NCI-H2196 treated with DMSO at 0.1 percent for 48 hours (cell line): Measurements from ENCODE around the gene RPTOR.
A peak's percentile ranks its signal among the peaks of the same experiment; 100 is the strongest.

Experiments
- DNase-seq: peaks from one replicate; lab custom pipeline; 2025; ENCODE audit not compliant: unreplicated experiment; lab: John Stamatoyannopoulos, UW

The RPTOR gene

DNA sequence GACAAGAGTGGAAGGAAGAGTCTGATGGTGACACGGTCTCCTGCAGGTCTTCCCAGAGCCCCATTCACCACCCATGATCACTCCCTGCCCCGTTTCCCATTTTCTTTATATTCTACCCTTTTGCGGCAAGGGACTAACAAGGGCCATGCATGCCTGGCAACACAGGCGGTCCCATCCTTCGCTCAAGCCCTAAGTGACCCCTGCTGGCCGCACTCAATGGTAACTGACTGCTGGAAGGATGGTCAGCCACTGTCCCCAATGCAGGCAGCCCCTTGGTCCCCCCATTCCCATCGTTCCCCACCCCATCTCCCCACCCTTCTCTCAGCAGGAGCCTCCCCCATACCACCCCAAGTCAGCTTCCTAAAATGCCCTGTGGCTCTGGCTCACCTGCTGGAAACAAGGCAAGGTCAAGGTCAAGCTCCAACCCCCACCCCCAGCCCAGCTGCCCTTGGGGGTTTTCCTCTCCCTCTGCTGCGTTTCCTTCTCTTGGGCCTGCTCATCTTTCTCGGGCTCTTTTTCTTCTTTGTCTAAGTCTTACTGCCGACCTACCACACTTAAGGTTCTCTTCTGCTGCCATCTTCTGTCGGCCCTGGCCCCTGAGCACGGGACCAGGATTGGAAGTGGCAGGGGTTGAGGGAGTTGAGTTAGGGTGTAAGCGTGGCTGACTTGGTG is 116.0 kb downstream of the RPTOR start:
- DNase-seq: no peak

DNA sequence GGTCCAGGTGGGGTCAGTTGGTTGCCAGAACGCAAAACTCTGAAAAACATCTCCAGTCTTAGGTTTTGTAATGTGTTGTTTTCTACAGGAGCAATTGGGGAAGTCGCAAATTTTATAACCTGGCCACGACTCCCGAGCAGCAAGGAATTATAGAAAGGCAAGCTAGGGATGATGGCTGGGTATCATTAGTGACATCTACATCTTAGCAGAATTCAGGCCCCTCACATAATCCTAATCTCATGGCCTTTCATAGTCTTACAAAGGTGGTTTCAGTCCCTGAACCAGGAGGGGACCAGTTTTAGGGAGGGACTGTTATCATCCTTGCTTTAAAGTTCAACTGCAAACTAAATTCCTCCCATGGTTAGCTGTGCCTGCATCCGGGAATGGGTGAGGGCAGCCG is 117.9 kb downstream of the RPTOR start:
- no peak for DNase-seq

DNA sequence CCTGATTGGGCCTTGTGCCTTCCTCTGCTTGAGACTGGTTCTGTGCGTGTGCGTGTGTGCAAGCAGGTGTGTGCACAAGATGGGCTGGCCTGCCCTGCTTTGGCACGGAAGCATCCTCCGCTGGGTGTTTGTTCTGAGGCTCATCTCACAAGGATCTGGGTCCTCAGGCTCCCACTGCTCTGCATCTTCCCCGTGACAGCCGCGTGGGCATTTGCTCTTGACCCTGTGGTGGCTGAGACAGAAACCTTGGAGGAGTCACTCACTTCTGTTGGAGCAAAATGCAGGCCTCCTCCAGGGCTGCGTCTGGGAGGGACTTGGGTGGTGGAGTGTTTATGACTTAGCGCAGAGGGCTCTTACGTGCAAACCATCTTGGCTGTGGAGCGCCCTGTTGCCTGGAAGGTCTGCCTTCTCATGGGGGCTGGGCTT is 119.2 kb downstream of the RPTOR start:
- DNase-seq: peak; percentile 38

DNA sequence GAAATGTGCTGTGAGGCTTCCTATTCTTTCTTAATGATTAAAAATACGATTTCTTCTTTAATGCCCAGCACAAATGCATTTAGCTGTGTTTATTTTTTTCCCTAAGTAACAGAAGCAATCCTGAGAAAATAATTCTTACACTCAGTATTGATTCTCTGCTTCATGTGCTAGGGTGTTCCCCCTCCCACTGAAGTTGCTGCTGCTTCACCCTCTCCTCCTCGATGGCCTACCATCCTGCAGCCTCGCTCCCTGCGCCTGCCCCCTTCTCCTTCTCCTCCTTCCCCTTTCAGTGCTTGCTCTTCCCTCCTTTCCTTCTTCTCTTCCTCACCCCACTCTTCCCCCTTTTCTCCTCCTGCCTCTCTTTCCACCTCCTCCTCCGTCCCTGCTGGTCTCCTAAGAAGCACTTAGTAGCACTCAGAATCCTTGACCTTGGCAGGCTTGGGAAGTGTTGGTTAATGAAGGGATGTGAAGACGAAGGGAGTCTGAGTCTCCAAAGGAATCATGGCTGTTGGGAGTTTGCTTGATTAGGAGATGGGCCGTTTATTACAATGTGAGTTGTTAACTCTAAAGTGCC is 119.7 kb downstream of the RPTOR start:
- no peak for DNase-seq

DNA sequence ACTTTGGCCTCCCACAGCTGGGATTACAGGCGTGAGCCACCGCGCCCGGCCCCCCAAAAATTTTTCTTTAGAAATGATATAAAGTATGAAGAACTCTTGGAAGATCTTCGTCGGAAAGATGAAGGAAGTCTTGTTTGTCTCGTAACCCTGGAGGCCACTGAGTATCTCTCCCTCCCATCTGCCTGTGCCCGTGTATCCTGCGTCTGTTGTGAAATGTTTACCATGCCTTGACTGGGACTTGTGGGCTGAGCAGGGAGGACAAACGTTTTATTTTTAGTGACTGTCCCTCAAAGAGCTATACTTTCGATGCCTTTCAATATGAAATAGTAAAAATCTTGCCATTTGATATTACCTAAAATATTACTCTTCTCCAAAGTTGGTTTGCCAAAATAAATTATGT is 121.2 kb downstream of the RPTOR start:
- no peak for DNase-seq

DNA sequence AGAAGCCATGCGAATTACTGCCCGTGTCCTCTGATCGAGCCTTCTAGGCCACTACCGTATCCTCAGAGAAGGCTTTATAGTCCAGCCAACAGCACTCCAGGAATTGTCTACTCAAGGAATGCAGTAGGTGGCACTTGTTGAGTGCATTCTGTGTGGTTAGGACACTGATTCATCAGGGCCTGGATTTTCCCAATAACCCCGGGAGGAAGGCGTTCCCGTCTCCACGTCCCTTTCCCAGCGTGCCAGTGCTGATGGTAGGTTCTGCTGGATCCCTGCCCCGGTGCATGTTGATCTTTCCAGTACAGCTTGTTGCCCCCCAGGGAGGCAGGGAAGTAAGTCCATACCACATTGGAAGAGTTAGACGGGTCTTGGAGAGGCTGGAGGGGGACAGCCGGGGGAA is 122.2 kb downstream of the RPTOR start:
- DNase-seq: no peak

GRCh38 chr17:80667462-80668277 is 123.0 kb downstream of the RPTOR start:
- no peak for DNase-seq

- no peak for DNase-seq
Observed at GRCh38 chr17:80668375-80669148, 123.9 kb downstream of the RPTOR start.

GRCh38 chr17:80671039-80671824 is 126.6 kb downstream of the RPTOR start:
- DNase-seq: no peak

DNA sequence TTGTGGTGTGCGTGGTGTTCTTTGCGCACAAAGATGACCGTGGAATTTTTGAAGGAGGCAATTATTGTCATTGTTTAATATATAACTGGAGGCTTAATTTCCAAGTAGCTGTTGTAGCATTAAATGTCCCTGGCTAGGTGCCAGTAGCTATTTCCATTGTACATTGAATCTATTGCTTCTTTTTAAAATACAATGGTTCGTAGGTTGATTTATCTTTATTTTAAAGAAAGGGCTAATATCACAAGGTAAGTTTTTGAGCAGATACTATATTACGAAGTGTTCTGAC is 127.1 kb downstream of the RPTOR start:
- DNase-seq: no peak

GRCh38 chr17:80673152-80673920 is 128.7 kb downstream of the RPTOR start:
- DNase-seq: no peak

DNA sequence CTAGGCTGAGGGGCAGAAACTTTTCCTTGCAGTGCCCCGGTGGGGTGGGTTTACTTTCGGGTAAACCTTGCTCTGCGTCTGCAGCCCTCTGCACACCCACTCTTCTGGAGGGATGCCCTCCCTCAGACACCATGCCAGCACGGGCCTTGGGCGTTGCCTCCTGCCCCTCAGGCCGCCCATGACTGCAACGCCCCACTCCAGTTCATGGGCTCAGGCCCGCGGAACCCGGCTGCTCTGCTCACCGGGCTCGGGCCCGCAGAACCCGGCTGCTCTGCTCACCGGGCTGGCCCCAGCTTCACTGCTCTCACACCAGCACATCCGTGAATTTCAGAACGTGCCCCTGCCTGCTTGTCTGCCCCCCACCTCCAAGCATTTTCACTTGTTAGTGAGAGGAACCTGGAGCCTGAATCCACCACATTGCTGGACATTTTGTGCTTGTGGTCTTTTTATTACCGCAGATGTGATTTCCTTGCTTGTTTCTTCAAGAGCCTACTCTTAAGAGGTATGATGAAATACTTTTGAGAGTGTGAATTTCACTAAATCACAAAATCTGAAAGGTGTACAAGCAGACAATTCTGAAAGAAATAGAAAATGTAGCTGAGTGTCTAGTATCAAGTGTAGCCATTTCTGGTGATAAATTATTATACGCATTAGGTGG is 130.9 kb downstream of the RPTOR start:
- DNase-seq: no peak

DNA sequence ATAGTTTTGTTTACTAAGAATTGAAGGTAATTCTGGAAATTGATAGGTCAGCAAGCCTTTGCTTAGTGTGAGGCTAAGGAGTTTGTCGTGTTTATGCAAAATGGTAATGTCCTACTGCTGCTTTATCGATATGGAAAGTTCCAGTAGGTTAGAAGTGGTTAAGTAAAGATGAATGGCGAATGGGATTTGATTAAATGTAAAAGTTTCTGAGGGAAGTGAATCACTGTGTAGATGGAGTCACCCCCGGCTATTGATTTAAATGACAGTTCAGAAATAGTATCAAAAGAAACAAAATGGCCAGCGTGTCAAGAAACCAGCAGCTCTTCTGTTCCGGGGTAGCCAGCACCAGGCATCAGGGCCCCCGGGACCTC is 131.4 kb downstream of the RPTOR start:
- DNase-seq: no peak

- no peak for DNase-seq
Observed at GRCh38 chr17:80676564-80676963, 131.9 kb downstream of the RPTOR start.

- DNase-seq: no peak
Observed at GRCh38 chr17:80677214-80677756, 132.6 kb downstream of the RPTOR start.

- no peak for DNase-seq
Observed at GRCh38 chr17:80679816-80680215, 135.2 kb downstream of the RPTOR start.

- no peak for DNase-seq
Observed at GRCh38 chr17:80681215-80681614, 136.6 kb downstream of the RPTOR start.

DNA sequence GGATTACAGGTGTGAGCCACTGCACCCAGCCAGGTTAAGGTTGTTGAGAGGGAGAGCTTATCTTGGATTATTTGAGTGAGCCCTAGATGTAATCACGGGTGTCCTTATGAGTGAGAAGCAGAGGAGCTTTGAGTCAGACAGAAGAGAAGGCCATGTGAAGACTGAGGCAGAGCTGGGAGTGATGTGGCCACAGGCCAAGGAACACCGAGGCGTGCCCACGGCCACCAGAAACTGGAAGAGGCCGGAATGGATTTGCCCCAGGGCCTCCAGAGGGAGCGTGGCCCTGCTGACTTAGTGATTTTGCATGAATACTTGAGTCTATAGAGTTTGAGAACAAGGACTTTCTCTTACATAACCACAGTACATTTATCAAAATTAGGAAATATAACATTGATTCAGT is 137.7 kb downstream of the RPTOR start:
- no peak for DNase-seq

DNA sequence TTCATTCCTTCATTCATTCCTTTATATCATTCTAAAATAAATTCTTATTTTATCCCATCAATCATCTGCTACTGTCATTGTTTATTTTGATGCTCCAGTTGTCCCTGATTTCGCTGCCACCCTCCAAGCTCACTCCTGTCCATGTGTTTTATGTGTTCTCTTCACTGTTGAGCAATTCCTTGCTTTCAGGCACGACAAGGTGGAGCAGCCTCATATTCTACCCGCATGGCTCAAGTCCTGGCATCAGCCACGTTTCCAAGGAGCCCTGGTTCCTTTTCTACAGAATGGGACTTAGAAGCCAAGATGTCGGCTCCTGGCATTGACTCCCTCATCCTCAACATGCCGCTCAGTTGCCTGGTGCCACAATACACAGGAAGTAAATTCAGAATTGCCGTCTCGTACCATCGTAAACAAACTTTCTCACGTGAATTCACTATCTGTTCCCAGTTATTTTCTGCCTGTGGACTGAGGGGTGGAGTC is 139.0 kb downstream of the RPTOR start:
- DNase-seq: no peak
